Measurements from ENCODE around the gene FBXW9.
"Not testable (repeated sequence)": the region's sequence is repeated elsewhere in the genome, so short reads cannot be mapped to it uniquely, and the experiment has no call there.

The FBXW9 gene

DNA sequence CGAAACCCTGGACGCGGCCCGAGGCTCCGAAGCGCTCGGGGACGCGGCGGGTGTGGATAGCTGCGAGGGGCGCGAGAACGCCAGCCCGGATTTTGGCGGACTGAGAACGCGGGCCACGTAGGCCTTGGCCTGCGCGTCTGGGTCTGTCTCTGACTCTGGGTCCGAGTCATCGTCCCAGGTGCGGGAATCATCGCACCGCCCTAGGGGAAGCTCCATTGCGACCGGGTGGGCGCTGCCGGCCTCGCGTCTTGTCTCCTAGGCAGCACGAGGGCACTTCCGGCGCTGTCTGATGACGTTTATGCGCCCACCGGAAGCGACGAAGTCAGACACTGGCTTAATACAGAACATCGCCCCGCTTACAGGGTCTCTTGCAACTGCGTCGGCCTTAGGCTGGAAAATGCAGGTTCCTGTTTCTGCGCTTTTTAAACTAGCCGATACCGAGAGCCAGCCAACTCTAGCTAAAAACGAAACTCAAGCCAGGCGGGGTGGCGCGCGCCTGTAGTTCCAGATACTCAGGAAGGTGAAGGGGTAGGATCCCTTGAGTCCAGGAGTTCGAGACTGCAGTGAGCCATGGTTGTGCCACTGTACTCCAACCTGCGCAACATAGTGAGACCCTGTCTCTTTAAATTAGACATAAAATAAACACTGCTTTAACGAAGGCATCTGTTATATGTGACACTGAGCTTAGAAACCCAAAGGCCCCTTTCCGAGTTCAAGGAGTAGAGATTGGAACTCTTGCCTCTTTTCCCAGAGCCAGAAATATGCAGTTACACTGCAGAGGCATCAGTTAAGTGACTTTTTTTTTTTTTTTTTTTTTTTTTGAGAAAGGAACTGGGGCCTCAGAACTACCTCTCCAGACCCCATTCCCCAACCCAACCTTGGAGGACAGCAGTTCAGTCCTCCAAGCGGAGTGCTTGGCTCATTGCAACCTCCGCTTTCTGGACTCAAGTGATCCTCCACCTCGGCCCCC is at the start of gene FBXW9:
Gene FBXW9, minus strand, starts transcription at position 266 of the 970 bp plus-strand sequence. Its CDS starts 50 bp downstream, at position 216.
- DNase-seq: peak; percentile 92 to 97

DNA sequence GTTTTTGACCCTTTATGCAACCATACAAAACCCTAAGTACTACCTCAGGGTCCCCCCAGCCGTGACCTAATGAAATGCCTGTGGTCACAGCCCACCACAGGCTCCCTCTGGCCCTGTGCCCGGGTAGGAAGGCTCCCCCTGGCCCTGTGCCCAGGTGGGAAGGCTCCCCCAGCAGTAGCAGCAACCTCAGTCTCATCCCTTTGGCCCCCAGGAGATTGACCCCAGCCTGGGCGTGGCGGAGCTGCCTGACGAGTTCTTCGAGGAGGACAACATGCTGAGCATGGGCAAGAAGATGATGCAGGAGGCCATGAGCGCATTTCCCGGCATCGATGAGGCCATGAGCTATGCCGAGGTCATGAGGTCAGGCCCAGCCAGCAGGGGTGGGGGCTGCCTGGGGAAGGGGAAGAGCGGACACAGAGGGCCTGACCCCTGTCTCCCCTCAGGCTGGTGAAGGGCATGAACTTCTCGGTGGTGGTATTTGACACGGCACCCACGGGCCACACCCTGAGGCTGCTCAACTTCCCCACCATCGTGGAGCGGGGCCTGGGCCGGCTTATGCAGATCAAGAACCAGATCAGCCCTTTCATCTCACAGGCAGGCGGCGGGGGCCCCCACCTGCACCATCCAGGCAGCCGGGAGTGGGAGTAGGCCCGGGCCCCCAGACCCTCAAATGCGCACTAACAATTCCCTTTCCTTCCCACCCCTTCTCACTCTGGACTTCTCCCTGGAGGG is 48.9 kb upstream of the FBXW9 start:
- DNase-seq: no peak

DNA sequence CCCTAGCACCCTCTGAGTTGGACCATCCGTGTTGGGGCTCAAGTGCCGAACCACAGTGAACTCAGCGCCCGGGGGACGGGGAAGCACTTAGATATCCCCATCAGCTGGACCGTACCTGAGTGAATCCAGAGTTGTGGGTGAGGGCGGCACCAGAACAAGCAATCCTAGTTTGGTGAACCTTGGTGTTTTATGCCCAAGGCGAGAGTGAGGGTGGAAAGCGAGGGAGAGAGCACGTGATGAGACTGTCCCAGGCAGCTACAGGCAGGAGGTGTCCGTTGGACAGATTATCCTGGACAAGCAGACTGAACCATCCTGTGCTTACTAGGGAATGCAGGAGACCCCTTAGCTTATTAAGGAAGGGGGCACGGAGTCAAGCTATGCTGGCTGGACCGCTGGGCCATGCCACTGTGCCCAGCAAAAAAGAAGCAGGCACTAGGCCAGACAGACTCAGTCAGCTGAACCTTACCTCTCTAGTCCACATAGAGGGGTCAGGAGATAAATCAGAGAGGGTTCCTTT is 41.5 kb upstream of the FBXW9 start:
- no peak for DNase-seq

DNA sequence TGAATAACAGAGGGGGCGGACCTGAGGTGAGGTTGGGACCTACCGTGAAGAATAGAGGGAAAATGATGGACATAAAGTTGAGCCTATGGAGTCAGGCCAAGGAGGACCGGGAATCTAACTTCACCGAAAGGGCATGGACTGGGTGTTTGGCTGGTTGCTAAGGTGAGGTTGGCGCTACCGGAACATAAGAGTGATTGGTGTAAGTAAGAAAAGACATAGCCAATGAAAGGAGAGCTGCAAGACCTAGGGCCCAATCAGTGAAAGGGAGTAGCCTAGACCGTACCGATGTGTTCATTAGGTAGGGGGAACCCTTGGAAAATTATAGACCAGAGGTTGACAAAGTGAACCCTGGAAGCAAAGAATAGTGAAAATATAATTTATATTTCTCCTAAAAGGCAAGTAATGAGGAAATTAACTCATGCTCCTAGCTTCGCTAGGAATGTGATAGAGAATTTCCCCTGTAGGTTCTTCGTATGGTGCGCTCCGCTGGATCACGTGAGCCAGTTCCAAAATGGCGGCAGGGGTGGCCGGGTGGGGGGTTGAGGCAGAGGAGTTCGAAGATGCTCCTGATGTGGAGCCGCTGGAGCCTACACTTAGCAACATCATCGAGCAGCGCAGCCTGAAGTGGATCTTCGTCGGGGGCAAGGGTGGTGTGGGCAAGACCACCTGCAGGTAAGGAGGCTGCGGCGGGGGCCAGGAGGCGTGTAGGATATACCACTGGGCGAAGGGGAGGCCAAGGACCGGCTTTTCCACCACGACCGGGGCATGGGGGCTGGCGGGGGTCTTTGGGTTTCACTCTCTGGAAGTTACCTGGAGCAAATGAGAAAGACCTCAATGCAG is 40.8 kb upstream of the FBXW9 start, which contains the start of gene GET3:
Gene GET3, plus strand, starts transcription at position 503 of the 840 bp plus-strand sequence. Its CDS starts 9 bp downstream, at position 512.
- DNase-seq: peak; percentile 99

DNA sequence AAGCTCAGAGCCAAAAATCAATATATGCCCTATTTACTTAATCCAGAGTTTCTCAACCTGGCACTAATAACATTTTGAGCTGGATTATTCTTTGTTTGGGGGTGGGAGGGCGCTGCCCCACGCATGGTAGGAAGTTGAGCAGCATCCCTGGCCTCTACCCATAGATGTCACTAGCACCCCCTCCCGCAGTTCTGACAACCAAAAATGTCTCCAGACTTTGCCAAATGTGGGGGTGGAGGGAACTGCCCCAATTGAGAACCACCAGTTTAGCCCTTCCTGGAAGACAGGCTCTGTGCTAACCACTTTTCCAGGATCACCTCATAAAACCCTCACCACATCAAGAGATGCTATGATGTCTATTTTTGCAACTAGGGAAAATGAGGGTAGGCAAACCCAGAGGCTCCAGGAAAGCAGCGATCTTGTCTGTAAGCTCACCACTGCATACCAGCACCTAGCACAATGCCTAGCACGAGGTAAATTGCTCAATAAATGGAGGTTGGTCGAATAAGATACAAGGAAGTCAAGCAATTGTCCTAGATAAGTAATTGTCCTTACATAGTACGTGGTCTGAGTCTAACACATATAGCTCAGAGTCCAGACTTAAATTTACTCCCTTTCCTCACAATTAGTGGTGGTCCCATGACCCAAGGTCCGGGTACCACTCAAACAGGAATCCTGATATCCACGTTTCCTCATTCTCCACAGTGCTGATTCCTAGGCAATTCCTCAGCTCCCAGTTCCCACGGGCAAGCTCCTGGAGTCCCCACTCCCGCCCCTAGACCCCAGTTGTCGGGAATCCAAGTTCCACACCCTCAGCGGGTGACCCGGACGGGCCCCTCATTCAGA is 37.2 kb upstream of the FBXW9 start:
- peak in 1 of 2 experiments; percentile 31 for DNase-seq

DNA sequence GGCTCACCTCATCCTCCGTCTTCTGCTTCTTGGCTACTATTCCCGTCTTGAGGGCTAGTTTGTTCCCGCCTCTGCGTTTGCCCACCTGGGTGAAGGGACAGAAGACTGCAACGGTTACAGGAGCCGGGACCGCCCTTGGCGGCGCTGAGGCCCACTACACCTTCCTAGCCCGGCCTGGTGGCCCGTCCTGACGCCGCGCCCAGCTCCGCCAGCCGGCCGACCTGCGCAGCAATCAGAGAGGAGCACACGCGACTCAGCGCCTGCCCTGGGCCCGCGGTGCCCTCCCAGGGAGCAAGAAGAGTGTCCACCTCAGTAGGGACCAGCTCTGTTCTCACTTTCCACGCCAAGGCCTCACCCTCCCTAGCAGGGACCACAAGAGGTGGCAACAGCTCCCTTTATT is 34.9 kb upstream of the FBXW9 start:
- DNase-seq: no peak

DNA sequence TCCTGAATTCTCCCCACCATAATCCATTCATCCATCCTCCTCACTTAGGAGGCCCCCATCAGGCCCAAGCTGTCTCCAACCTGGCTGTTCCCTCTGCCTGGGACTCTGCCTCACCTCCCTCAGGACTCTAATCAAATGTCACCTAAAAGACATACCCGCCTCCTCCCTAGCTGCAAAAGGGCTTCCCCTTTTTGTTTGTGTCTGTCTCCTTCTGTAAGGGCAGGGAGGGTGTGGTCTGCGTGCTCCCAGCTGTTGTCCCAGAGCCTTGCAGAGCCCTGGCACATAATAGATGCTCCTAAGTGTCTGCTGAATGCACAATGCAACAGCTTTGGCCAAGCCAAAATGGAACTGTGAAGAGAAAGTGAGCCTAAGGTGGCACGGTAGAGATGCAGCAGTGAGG is 33.6 kb upstream of the FBXW9 start:
- DNase-seq: no peak

DNA sequence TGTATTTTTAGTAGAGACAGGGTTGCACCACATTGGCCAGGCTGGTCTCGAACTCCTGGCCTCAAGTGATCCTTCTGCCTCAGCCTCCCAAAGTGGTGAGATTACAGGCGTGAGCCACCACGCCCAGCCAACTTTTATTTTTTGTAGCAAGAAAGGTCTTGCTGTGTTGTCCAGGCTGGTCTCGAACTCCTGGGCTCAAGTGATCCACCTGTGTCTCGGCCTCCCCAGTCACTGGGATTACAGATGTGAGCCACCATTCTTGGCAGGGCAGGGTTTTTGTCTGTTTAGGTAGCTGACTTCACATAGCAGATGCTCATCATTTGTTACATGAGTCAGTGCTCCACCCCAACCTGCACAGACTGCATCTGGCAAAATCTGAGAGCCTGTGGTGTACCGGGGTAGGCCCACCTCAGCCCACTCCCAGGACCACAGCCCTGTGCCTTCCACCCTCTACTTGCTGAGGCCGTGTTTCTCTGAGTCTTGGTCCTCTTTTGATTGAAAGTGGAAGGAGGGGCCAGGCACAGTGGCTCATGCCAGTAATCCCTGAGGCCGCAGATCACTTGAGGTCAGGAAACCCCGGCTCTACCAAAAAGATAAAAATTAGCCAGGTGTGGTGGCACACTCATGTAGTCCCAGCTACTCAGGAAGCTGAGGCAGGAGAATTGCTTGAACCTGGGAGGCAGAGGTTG is 31.5 kb upstream of the FBXW9 start:
- no peak for DNase-seq

DNA sequence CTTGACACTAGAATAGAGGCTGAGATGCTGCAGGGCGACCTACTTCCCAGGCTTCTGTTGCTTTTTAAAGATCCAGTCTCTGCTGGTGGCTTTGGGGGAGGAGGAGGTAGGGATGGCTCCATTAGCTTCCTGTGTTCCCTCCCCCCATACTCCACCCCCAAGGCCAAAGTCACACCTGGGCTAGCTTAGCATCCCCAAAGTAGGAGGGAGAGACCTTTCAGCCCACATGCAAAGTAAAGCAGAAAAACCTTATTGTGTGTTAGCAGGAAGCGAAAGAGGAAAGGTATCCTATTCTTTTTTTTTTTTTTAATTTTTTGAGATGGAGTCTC is 30.5 kb upstream of the FBXW9 start:
- no peak for DNase-seq

DNA sequence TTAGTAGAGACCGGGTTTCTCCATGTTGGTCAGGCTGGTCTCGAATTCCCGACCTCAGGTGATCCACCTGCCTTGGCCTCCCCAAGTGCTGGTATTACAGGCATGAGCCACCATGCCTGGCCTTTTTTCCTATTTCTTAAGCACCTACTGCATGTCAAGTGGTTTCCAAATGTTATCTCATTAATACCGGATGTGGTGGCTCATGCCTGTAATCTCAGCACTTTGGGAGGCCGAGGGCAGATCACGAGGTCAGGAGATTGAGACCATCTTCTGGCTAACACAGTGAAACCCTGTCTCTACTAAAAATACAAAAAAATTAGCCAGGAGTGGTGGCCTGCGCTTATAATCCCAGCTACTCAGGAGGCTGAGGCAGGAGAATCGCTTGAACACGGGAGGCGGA is 29.2 kb upstream of the FBXW9 start:
- not testable (repeated sequence) for DNase-seq

DNA sequence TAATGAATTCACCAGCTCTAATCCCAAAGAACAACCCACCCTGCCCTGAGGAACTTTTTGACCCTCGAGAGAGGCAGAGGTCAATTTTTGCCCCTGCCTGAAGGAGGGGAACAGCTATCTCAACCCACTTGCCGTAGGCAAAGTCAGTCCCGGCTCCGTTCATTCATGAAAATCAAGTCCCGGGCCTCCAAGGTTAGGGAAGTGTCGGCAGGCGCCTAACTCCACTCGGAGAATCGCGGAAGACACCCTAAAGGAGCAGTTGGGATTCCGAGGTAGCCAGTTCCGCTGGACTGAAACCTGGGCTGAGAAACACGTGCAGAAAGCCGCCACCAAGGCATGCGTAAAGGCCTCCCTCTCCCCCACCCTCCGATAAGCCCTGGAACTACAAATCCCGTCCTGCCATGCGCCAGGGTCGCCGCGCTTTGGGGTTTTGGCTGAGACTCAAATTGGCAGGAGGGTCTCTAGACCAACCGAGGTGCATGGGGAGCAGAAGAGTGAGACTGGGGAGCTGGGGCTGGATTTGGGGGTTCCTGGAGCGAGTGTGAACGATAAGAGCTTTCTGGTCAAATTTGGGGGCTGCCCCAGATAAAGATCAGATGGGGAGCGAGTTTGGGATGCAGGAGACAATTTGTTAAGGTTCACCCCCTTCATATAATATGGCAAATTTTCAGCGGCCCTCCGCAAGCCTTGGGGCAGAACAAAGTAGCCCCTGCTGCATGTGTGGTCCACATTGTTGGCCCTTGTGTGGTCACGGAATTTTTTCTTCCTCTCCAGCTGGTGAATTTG is 27.4 kb upstream of the FBXW9 start, which contains the start of gene TNPO2:
Gene TNPO2, minus strand, starts transcription at position 292 of the 786 bp plus-strand sequence. CDS start 2,955 bp downstream, outside the sequence.
- peak; percentile 66 to 86 for DNase-seq

DNA sequence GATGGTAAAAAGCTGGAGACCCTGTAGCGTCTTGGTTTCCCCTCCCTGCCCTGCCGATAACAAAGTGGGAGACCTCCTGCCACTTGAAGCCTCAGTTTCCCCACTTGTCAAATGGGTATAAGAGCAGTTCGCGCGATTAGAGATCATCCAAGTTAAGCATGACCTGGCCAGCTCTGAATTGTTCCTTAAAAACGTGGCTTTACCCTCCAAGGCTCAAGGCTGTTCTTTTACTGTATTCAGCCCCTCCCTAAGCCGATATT is 26.9 kb upstream of the FBXW9 start:
- no peak for DNase-seq

DNA sequence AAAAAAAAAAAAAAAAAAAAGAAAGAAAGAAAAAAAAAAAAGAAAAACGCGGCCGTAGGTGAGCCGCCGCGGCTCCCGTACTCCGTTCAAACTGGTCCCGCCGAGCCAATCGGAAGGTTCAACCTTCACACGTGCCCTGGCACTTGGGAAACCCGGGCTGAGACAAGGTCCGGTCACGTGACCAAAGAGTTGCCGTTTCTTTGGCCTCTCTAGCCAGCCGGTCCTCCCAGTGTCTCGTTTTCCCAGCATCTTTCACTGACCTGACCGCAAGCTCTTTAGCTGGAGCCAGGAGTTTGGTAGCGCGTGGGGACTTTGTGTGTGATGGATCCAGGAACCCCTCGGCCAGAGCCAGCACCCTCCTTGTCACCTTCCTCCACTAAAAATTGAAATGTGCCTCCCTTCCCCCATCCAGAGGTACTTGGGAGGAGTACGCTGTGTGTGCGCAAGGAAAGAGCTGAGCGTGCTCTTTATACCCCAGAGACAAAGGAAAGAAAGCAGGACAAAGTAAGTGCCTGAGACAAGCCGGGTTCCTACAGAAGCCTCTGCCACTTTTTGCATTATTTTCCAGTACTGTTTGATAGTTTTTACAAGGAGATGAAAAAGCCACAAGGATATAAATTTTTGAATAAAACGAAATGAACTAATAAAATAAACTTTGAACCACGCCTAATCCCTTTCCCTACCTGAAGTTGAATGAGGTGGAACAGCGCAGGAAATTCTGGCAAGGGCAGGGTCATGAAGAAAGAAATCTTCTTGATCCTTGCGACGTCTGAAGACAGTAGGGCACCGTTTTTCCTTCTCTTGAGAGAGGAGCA is 26.3 kb upstream of the FBXW9 start:
- peak; percentile 99 to 100 for DNase-seq

DNA sequence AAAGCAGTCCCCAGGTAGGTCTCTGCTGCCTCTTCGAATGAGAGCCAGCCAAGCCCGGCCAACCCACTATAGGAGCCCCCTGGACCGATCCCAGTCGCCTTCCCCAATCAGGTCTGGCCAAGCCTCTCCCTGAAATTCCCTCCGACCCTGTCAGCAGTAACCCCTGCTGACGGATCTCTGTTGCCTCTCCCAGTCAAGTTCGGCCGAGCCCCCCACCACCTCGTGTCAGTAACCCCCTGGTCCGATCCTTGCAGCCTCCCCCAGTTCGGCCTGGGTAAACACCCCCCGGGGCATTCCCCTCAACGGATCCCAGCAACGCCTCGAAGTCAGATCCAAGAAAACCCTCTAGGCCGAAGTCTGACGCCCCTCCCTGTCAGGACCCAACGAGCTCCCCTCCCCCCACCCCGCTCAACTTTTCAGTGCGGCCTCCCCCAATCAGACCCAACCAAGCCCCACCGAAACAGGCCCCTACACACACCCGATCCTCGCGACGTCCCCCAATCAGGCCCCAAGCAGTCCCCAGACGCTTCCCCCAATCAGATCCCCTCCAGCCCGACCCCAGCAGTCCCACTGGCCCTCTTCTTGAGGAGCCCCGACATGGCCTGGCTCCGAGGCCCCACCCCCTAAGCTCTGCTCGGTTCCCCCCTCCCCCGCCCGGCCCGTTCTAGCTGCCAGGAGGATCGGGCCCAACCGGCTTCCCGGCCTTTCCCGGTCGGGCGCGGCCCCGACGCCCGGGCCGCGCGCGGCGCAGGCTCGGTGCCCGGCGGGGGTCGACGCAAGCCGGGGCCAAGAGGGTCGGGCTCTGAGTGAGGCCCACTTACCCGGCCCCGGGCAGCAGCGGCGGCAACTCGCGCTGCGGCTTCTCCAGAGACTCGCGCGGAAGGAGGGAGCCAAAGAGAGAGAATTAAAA is 25.5 kb upstream of the FBXW9 start:
- peak; percentile 58 to 73 for DNase-seq

DNA sequence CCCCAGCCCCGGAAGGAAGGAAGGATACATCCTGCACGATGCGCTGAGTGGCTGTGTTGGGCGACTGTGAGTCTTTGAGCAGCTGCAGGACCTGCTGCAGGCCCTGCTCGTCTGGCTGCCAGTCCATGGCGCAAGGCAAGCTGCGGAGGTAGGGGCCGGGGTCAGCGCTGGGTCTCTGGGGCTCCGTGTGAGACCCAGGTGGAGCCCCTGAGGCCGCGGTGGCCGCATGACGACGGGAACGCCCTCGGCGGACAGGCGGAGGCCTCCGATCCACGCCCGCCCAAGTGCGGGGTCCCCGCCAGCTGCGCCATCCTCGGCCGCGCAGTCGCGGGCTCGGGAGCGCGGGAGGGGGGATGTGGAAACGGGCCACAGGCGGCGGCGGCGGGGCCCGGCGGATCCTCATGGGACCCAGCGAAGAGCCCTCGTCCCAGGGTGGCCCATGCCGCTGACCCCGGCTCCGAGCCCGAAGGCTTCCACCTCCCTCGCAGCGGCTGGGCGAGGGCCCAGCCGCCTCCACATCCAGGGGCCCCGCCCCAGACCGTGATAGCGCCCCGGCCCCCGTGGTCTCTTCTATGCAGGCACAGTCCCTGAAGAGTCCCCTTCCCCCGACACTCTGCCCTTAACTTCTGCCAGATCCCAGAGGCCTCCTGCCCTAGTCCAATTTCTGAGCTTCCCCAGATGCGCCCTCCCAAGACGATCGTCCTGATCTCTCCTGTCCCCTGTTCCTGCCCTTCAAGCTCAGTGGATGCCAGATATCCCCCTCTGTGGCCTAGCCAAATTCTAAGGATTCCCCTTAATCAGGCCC is 24.6 kb upstream of the FBXW9 start:
- no peak for DNase-seq

DNA sequence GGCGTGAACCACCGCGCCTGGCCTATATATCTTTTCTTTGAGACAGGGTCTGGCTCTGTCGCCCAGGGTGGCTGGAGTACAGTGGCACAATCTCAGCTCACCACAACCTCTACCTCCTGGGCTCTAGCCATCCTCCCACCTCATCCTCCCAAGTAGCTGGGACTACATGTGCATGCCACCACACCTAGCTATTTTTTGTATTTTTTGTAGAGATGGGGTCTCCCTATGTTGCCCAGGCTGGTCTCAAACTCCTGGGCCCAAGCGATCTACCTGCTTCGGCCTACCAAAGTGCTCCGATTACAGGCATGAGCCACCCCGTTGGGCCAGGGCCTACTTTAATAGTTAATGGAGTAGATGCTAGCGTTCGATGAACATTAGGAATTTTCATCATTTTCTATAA is 23.9 kb upstream of the FBXW9 start:
- DNase-seq: no peak

DNA sequence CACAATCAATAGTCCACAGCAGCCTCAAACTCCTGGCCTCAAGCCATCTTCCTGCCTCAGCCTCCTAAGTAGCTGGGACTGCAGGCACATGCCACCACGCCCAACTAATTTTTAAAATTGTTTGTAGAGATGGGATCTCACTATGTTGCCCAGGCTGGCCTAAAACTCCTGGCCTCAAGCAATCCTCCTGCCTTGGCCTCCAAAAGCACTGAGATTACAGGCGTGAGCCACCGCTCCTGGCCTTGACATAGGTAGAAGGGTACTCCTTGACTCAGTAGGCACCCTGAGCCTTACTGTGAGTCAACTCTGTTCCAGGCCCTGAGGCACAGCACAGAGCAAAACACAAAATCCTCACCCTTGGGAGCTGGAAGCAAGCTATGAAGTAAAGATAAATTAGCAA is 19.5 kb upstream of the FBXW9 start:
- DNase-seq: no peak

DNA sequence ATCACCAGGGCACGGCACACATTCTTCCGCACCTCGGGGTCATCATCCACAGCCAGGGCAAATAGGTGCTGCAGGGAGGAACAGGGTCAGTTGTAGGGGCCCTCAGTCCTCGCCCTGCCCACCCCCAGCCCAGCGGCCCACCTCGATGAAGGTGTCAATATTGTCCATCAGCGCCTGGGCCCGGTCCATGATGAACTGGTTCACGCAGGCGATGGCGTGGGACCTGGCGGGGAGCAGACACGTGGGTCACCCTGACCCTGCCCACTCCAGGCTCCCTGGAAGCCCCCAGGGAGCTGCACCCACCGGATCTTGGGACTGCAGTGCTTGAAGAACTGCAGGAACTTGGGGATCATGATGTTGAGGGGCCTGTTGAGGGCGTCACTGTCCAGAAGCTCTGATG is 18.7 kb upstream of the FBXW9 start:
- no peak for DNase-seq

All from NCI-H446 (cell line).